Activated B cell treated with CpG ODN at 0.5 μM for 24 hours (primary cell): ENCODE measurements around the gene PPTC7. TPM values are rescaled to one million over a fixed set of nuclear protein-coding genes. Genes with fewer than 3 reads are reported as not detected.

Source experiments
- ATAC-seq: fragments of 200-7000 bp; cut with Tn5 transposase; one replicate; pipeline ENCODE4 v1.10.0; 2021; ENCODE audit warnings: low read depth, mild to moderate bottlenecking, moderate library complexity
- CTCF ChIA-PET: fragments of 350-600 bp; sonication (Branson Sonifier 250); formaldehyde crosslinking; loops from one replicate; lab custom pipeline; 2021; ENCODE audit warnings: antibody characterized with exemption; lab: Charles Lee
- POLR2A ChIA-PET: fragments of 350-600 bp; sonication (Branson Sonifier 250); formaldehyde crosslinking; loops from one replicate; lab custom pipeline; 2021; ENCODE audit warnings: antibody characterized with exemption; lab: Charles Lee
- DNase-seq: peaks from one replicate; pipeline ENCODE4 v3.0.0; 2022
- H3K27ac Mint-ChIP-seq: one replicate; pipeline ENCODE4 v1.8.0; 2020; ENCODE audit warnings: mixed read lengths
- H3K27me3 Mint-ChIP-seq: one replicate; pipeline ENCODE4 v1.8.0; 2021; ENCODE audit warnings: mixed read lengths
- H3K36me3 Mint-ChIP-seq: one replicate; pipeline ENCODE4 v1.8.0; 2021; ENCODE audit warnings: low read depth, mixed read lengths
- H3K4me1 Mint-ChIP-seq: one replicate; pipeline ENCODE4 v1.8.0; 2021; ENCODE audit warnings: mixed read lengths
- H3K4me3 Mint-ChIP-seq: one replicate; pipeline ENCODE4 v1.8.0; 2020; ENCODE audit warnings: mild to moderate bottlenecking, mixed read lengths
- H3K9me3 Mint-ChIP-seq: one replicate; pipeline ENCODE4 v1.8.0; 2020; ENCODE audit warnings: mixed read lengths
- intact Hi-C: fragments of 100-400 bp; cut with micrococcal nuclease; formaldehyde crosslinking; loops from one replicate; pipeline ENCODE4 v1.15.1; 2024
- total RNA-seq: library from RNA; stranded (reverse); gene quantifications from 2 replicates; pipeline ENCODE4 v1.2.3, GENCODE V29; 2022
- TF ChIP-seq, protein P1 (sequence below): fragments of 200-600 bp; IDR thresholded peaks from one replicate; pipeline ENCODE4 v1.8.0; 2022; ENCODE audit warnings: antibody characterized with exemption, mild to moderate bottlenecking

PPTC7 gene
- total RNA-seq, 1 donor from 2014 or later = 40.8 TPM

DNA sequence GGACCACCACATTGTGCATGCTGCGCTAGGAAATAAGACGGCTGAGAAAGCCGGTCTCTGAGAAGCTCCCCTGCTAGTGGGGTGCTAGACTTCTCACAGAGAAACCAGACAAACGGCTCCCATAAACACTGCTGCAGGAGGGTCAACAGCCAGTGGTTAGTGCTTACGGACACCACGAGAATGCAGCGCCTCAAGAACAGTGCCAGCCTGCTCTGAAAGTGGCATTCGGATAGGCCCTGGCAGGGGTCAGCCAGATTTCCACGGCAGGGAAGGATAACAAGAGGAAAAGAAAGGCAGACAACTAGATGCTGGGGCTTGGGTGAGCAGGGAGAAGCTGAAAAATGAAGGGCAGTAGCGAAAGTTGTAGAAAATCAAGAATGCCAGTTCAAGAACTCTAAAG lies 26.4 kb downstream of the PPTC7 start:
- TF ChIP-seq, protein P1, sequence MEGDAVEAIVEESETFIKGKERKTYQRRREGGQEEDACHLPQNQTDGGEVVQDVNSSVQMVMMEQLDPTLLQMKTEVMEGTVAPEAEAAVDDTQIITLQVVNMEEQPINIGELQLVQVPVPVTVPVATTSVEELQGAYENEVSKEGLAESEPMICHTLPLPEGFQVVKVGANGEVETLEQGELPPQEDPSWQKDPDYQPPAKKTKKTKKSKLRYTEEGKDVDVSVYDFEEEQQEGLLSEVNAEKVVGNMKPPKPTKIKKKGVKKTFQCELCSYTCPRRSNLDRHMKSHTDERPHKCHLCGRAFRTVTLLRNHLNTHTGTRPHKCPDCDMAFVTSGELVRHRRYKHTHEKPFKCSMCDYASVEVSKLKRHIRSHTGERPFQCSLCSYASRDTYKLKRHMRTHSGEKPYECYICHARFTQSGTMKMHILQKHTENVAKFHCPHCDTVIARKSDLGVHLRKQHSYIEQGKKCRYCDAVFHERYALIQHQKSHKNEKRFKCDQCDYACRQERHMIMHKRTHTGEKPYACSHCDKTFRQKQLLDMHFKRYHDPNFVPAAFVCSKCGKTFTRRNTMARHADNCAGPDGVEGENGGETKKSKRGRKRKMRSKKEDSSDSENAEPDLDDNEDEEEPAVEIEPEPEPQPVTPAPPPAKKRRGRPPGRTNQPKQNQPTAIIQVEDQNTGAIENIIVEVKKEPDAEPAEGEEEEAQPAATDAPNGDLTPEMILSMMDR = no peak
- H3K4me3 Mint-ChIP-seq = no peak overlapping the region
- peaks cover 72% of the 10 kb centered on the region for H3K4me1 Mint-ChIP-seq
- POLR2A ChIA-PET = no interaction called here
- DNase-seq = no peak
- H3K27me3 Mint-ChIP-seq = no peaks in the 10 kb centered on the region
- H3K27ac Mint-ChIP-seq = no peak overlapping the region
- intact Hi-C loops = no loop called here
- H3K9me3 Mint-ChIP-seq = peaks cover 3% of the 10 kb centered on the region
- peaks cover 26% of the 10 kb centered on the region for H3K36me3 Mint-ChIP-seq
- CTCF ChIA-PET = interaction anchor here (0.6 to 1.7 kb wide), 2 partner anchors 44 to 45 kb away, joined by 3 to 6 read pairs; no protein-coding TSS in a partner anchor
- no peak for ATAC-seq

DNA sequence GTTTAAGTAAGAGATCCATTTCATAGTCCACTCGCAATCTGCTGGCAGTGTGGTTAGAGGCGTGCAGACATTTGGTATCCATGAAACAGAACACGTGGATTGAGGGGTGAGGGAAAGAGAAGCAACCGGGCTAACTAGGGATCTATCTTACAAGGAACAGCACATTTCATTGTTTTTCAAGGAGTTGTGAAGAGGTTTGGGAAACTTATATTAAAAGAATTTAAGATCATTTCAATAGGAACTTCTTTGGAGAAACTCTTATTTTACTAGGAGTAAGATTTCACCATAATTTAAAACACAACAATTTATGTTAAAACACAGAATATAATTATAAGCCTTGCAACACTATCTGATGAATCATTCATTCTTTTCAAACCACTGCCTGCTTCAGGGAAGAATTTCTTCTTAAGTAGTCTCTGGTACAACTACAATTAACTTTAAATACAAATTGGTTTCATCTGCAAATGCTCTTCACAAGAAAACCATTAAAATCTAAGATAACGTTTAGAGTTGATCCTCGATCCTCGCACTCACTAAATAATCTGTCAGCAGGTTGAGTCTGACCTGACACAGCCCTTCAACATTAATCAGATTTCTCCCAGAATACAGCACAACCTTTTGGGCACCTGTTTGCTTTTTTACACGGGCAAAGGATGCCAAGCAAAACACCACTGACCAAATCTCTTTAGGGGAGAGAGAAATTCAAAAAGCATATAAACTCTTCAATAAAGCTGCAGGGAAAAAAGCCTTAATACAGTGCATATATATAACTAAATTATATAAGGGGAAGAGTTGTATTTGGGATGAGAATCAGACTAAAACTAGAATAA lies 27.3 kb downstream of the PPTC7 start:
- DNase-seq (no peak), ATAC-seq (no peak)
- H3K9me3 Mint-ChIP-seq = peaks cover 3% of the 10 kb centered on the region
- no peaks in the 10 kb centered on the region for H3K27me3 Mint-ChIP-seq
- ChIA-PET CTCF (interaction anchor here (1.7 to 4.7 kb wide), 3 partner anchors 45 to 105 kb away, joined by 6 to 104 read pairs (median 7); partner anchors contain the start of gene ARPC3), POLR2A (no interaction called here)
- TF ChIP-seq, protein P1 = no peak
- H3K36me3 Mint-ChIP-seq = peaks cover 35% of the 10 kb centered on the region
- H3K4me3 Mint-ChIP-seq = no peak overlapping the region
- peaks cover 63% of the 10 kb centered on the region for H3K4me1 Mint-ChIP-seq
- intact Hi-C loops = no loop called here
- H3K27ac Mint-ChIP-seq = no peak overlapping the region

DNA sequence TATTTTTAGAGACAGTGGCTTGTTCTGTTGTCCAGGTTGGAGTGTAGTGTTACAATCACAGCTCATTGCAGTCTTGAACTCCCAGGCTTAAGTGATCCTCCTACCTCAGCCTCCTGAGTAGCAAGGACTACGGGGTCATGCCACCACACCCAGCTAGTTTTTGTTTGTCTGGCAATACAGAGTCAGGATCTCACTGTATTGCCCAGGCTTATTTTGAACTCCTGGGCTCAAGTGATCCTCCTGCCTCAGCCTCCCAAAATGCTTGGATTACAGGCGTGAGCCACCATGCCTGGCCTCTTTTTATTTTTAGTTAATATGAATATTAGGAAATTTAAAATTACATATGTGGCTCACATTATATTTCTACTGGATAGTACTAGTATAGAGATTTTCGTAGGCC lies 28.9 kb downstream of the PPTC7 start:
- ChIA-PET POLR2A (interaction anchor here (0.5 to 1.6 kb wide), 2 partner anchors 47 to 665 kb away, joined by 4 to 5 read pairs; no protein-coding TSS in a partner anchor), CTCF (interaction anchor here (0.9 to 4.7 kb wide), 6 partner anchors 9 to 104 kb away, joined by 3 to 104 read pairs (median 4); partner anchors contain the start of genes ARPC3 and GPN3)
- no peak overlapping the region for H3K4me3 Mint-ChIP-seq
- H3K27ac Mint-ChIP-seq = peak overlapping the region; percentile 30
- TF ChIP-seq, protein P1 = no peak
- DNase-seq (no peak), ATAC-seq (no peak)
- H3K4me1 Mint-ChIP-seq = peaks cover 52% of the 10 kb centered on the region
- peaks cover 3% of the 10 kb centered on the region for H3K9me3 Mint-ChIP-seq
- intact Hi-C loops = no loop called here
- H3K36me3 Mint-ChIP-seq = peaks cover 44% of the 10 kb centered on the region
- H3K27me3 Mint-ChIP-seq = no peaks in the 10 kb centered on the region

DNA sequence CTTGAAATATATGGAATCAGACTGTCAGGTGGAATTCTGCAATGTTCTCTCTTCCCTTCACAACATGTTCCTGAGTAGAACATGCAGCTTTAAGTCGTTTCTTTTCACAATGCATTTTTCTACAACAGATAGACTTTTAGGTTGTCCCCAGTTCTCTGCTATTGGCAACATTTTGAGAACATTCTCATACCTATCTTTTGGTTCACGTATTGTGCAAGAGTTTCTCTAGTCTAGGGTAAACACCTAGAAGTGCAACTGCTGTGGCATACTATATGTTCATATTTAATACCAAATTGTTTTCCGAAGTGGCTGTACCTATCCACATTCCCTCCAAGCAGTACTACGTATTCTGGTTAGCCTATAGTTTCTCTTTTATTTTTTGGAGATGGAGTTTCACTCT lies 32.1 kb downstream of the PPTC7 start:
- H3K36me3 Mint-ChIP-seq = peaks cover 55% of the 10 kb centered on the region
- CTCF ChIA-PET = interaction anchor here (1.2 to 4.7 kb wide), 7 partner anchors 11 to 276 kb away, joined by 3 to 104 read pairs (median 6); partner anchors contain the start of gene ARPC3
- intact Hi-C loops = no loop called here
- POLR2A ChIA-PET = no interaction called here
- no peaks in the 10 kb centered on the region for H3K9me3 Mint-ChIP-seq
- TF ChIP-seq, protein P1 = no peak
- H3K4me1 Mint-ChIP-seq = peaks cover 34% of the 10 kb centered on the region
- H3K27ac Mint-ChIP-seq = no peak overlapping the region
- H3K4me3 Mint-ChIP-seq = no peak overlapping the region
- DNase-seq = no peak
- H3K27me3 Mint-ChIP-seq = no peaks in the 10 kb centered on the region
- ATAC-seq = no peak

DNA sequence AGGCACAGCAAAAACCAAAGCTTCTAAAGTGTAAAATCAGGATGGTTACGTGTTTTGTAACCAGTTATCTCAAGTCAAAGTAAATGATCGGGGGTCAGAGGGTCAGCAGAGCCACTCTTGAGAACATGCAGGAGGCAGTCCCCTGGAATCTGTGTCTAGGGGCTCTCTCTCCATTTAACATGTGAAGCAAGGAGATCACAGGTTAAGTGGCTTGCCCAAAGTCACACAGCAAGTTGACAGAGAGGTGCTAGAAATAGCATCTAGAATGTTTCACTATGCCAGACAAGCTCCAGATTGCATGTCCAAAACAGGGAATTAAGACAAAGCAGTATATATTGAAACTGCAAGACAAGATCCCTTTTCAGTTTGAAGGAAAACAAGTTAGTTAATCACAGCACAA lies 33.4 kb downstream of the PPTC7 start:
- Mint-ChIP-seq H3K27ac (peak overlapping the region; percentile 63), H3K36me3 (peaks cover 66% of the 10 kb centered on the region), H3K27me3 (no peaks in the 10 kb centered on the region), H3K9me3 (no peaks in the 10 kb centered on the region), H3K4me3 (no peak overlapping the region), H3K4me1 (peaks cover 29% of the 10 kb centered on the region)
- no peak for DNase-seq
- no peak for ATAC-seq
- ChIA-PET POLR2A (interaction anchor here (1.0 kb wide), 1 partner anchor 64 kb away, joined by 3 read pairs; the partner anchor contains the start of gene TCTN1), CTCF (interaction anchor here (0.6 to 3.9 kb wide), 3 partner anchors 30 to 100 kb away, joined by 3 to 32 read pairs (median 4); partner anchors contain the start of gene ARPC3)
- intact Hi-C loops = loop anchor here (5.0 kb wide), 1 partner anchor 37 kb away; no protein-coding TSS in a partner anchor
- TF ChIP-seq, protein P1 = no peak
